Measurements from ENCODE around the gene RABAC1. TPM values are rescaled to one million over a fixed set of nuclear protein-coding genes. Genes with fewer than 3 reads are reported as not detected.

Gene RABAC1
- total RNA-seq, 1 donor from 2014 or later = 93.4 TPM

GRCh38 chr19:41908724-41909464, 50.2 kb downstream of the RABAC1 start:
- Mint-ChIP-seq H3K27ac (ENCODE audit: unreplicated experiment) (no peak overlapping the region), H3K27me3 (ENCODE audit: low read depth) (peaks cover 8% of the 10 kb centered on the region), H3K36me3 (ENCODE audit: low read depth) (peaks cover 5% of the 10 kb centered on the region), H3K9me3 (no peaks in the 10 kb centered on the region), H3K4me3 (no peak overlapping the region), H3K4me1 (peaks cover 4% of the 10 kb centered on the region)
- no peak for DNase-seq (ENCODE audit: low read depth, low spot score)
- no peak for TF ChIP-seq CTCF (conservative IDR thresholded peaks at IDR 0.05)

- Mint-ChIP-seq H3K27me3 (ENCODE audit: low read depth) (peaks cover 8% of the 10 kb centered on the region), H3K9me3 (no peaks in the 10 kb centered on the region), H3K4me3 (no peak overlapping the region), H3K36me3 (ENCODE audit: low read depth) (peaks cover 5% of the 10 kb centered on the region), H3K27ac (ENCODE audit: unreplicated experiment) (no peak overlapping the region), H3K4me1 (peaks cover 4% of the 10 kb centered on the region)
- TF ChIP-seq CTCF (conservative IDR thresholded peaks at IDR 0.05) = no peak
- no peak for DNase-seq (ENCODE audit: low read depth, low spot score)
These were observed 51.0 kb downstream of the RABAC1 start for GRCh38 chr19:41907994-41908615.

- Mint-ChIP-seq H3K27me3 (ENCODE audit: low read depth) (peaks cover 8% of the 10 kb centered on the region), H3K27ac (ENCODE audit: unreplicated experiment) (no peak overlapping the region), H3K4me1 (peaks cover 4% of the 10 kb centered on the region), H3K9me3 (no peaks in the 10 kb centered on the region), H3K4me3 (no peak overlapping the region), H3K36me3 (ENCODE audit: low read depth) (peaks cover 5% of the 10 kb centered on the region)
- TF ChIP-seq CTCF (conservative IDR thresholded peaks at IDR 0.05) = no peak
- no peak for DNase-seq (ENCODE audit: low read depth, low spot score)
These were observed 52.0 kb downstream of the RABAC1 start for GRCh38 chr19:41906916-41907680.

Other genes with a start within 250 kb of the RABAC1 start
- gene CEACAM6, start 203.8 kb downstream of the RABAC1 start, total RNA-seq = not detected in 2 replicates
- gene CEACAM3, start 162.7 kb downstream of the RABAC1 start, total RNA-seq = not detected in 2 replicates
- gene LYPD4, start 114.6 kb downstream of the RABAC1 start, total RNA-seq = not detected in 2 replicates
- not detected in 2 replicates for gene DMRTC2, start 114.3 kb downstream of the RABAC1 start, total RNA-seq
- gene RPS19, start 99.1 kb downstream of the RABAC1 start, total RNA-seq = 2,492 and 2,613 TPM in 2 replicates
- 0.32 and 0.70 TPM in 2 replicates for gene CD79A, start 82.0 kb downstream of the RABAC1 start, total RNA-seq
- 62.3 and 69.9 TPM in 2 replicates for gene ARHGEF1, start 76.1 kb downstream of the RABAC1 start, total RNA-seq
- 0.12 and 0.14 TPM in 2 replicates for gene ERFL, start 30.9 kb downstream of the RABAC1 start, total RNA-seq
- gene ATP1A3, start 34.9 kb upstream of the RABAC1 start, total RNA-seq = 22.9 and 23.2 TPM in 2 replicates
- 3.7 and 3.8 TPM in 2 replicates for gene GRIK5, start 110.9 kb upstream of the RABAC1 start, total RNA-seq
- gene ZNF574, start 116.8 kb upstream of the RABAC1 start, total RNA-seq = 25.6 and 26.0 TPM in 2 replicates
- gene POU2F2, start 173.1 kb upstream of the RABAC1 start, total RNA-seq = 2.3 and 2.5 TPM in 2 replicates